HG02588 (cell line): ENCODE results near the gene ENTREP1.

Source experiments
- ATAC-seq: cut with Tn5 transposase; IDR thresholded peaks from one replicate; pipeline ENCODE4 v1.9.1; 2021; ENCODE audit warnings: mild to moderate bottlenecking, moderate library complexity; ENCODE audit not compliant: unreplicated experiment

The ENTREP1 gene

GRCh38 chr9:69319324-69320025 is 5.5 kb upstream of the ENTREP1 start:
- ATAC-seq, result no peak

DNA sequence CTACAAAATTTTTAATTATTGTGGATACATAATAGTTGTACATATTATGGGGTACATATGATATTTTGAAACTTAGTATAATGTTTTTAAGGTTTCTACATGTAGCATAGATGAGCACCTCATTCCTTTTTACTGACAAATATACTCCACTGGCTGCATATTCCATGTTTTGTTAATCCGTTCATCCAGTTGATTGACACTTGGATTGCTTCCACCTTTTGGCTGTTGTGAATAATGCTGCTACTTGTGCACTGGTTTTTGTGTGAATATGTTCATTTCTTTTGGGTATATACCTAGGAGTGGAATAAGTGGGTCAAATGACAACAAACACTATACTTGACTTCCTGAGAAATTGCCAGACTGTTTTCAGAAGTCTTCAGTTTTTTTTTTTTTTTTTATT is 2.8 kb upstream of the ENTREP1 start:
- no peak for ATAC-seq

DNA sequence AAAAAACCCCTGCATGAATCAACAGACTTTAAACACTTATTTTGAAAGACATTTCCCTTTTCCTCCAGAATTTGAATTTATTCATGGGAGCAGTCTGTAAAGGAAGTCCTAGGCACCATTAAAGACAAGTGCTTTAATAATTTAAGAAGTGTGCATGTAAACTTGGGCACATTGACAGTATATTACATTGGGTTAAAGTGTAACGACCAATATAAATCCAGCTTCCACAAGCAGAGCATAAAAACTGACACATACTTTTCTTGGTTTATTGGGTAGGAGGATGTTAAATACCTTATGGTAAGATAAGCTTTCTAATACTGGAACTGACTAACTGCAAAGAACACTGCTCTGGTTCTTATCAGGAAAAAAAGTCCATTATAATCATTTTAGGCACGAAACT is 1.2 kb upstream of the ENTREP1 start:
- no peak for ATAC-seq

- no peak for ATAC-seq
Measured at GRCh38 chr9:69325409-69326212, 596 bp downstream of the ENTREP1 start.

DNA sequence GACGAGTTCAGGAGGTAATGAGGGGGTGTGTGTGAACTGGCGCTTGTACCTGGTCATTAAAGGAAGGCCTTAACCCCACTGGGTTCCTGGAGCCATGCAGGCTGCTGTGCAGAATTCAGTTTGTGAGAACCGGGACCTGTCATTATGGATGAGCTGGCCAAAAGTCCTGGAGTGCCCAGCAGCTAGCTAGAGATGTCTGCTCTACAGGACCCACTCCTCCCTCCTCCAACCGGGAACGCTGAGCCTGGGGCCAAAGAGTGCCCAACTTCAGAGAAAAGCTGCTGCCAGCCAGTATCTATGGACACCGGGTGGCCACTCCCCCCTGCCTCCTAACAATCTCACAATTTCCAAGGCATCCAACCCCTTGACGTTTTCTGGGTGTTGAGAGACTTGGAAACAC is 1.2 kb downstream of the ENTREP1 start:
- ATAC-seq, result no peak

- no peak for ATAC-seq
Measured at GRCh38 chr9:69330580-69330979, 5.6 kb downstream of the ENTREP1 start.

- no peak for ATAC-seq
Measured at GRCh38 chr9:69331444-69331843, 6.4 kb downstream of the ENTREP1 start.

- no peak for ATAC-seq
Measured at GRCh38 chr9:69332067-69332685, 7.2 kb downstream of the ENTREP1 start.

- ATAC-seq, result no peak
Measured at GRCh38 chr9:69333716-69334115, 8.7 kb downstream of the ENTREP1 start.

- ATAC-seq, result no peak
Measured at GRCh38 chr9:69334317-69334716, 9.3 kb downstream of the ENTREP1 start.

DNA sequence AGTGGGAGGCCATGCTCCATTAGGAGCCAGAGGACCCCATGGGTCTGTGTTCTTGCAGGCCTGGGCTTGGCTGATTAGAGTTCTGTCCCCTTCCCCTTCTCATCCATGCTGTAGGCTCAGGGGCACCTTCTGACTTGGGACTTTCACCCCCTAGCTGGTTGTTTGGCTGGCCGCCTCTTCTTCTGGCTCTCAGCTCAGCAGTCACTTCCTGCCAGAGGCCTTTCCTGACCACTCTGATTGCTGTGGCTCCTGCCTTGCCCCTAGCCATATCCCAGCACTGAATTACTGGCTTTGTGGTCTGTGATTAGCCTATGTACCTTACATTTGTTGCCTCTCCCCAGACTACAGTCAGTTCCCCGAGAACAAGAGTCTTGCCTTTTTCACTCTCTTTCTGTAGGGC is 14.6 kb downstream of the ENTREP1 start:
- no peak for ATAC-seq

- no peak for ATAC-seq
Measured at GRCh38 chr9:69340631-69341030, 15.6 kb downstream of the ENTREP1 start.

GRCh38 chr9:69342769-69343168 is 17.8 kb downstream of the ENTREP1 start:
- ATAC-seq, result no peak

DNA sequence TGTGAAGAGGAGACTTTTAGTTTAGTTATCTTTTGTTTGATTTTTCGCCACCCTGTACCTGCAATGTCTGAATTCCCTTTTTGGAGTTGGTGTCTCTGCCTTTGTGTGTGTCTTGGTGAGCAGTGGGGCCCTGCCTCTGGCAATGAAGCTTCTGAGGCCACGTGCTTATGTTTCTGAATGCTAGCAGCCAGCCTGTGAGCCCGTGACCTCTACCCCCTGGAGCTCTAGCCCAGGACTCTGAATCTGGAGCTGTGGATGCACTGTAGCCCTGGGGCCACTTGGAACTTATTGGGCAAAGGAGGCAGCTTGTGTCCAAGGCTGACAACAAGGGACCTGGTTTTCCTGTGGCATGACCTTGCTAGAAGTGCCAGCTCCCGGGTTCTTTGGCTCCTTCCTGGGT is 19.4 kb downstream of the ENTREP1 start:
- ATAC-seq, result no peak

DNA sequence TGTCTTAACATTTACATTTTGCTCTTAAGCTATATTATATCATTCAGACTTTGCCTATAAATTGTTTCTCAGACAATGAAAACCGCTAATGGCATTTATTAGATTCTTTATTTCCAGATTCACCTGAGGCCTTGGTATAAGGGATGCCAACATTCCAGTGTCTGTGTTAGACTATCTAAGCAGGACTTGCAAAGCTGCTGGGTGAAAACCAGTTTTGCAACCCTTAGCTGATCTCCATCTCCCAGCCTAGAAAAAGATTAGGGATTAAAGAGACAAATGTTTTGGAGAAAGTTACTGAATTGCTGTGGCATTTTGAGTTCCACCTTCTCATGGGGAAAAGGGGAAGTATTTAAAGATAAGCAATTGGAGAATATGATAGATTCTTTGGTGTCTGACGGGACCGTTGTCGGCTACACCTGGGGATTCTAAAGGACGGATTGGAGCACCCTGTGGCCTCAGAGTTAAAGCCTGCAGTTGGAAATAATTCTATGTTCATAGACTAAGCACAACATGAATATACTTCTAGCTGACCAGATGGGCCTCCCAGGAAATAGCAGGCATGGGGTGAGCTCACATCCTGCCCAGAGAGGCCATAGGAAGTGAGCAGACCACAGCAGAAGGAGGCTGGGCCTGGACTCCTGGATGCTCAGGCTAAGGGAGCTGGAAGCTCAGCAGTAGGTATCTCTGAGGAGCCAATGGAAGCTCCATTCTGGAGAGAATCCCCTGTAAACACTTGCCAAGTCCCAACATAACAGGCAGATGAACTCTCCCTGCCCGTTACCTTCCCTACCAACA is 21.8 kb downstream of the ENTREP1 start:
- no peak for ATAC-seq

GRCh38 chr9:69347607-69348006 is 22.6 kb downstream of the ENTREP1 start:
- no peak for ATAC-seq

DNA sequence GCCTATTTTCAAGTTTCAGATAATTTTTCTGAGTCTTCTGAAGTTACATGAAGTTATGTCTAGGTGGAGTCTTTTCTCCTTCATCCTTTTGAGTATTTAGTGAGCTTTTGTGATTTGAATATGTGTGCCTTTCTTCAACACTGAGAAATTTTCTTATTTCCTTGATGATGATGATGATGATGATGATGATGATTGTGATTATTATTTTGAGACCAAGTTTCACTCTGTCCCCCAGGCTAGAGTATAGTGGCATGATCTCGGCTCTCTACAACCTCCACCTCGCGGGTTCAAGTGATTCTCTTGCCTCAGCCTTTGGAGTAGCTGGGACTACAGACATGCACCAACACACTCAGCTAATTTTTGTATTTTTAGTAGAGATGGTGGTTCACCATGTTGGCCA is 26.2 kb downstream of the ENTREP1 start:
- no peak for ATAC-seq

DNA sequence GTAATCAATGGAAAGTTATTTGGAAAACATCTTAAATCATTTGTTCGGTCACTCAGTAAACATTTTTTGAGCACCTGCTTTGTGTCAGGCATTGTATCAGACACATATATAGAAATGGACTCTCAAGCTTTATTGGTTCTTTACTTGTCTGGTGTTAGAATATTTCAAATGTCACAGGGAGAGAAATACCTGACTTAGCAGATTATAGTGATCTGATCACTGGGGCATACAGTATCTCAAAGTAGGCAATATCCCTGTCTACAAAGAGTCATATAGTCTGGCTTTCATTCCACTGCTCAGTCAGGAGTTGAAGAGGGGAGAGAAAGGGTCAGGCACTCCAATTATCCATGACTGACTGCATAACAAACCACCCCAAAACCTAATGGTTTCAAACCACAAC is 30.2 kb downstream of the ENTREP1 start:
- ATAC-seq, result no peak

- ATAC-seq, result no peak
Measured at GRCh38 chr9:69357030-69357775, 32.2 kb downstream of the ENTREP1 start.

GRCh38 chr9:69357821-69358220 is 32.8 kb downstream of the ENTREP1 start:
- no peak for ATAC-seq

DNA sequence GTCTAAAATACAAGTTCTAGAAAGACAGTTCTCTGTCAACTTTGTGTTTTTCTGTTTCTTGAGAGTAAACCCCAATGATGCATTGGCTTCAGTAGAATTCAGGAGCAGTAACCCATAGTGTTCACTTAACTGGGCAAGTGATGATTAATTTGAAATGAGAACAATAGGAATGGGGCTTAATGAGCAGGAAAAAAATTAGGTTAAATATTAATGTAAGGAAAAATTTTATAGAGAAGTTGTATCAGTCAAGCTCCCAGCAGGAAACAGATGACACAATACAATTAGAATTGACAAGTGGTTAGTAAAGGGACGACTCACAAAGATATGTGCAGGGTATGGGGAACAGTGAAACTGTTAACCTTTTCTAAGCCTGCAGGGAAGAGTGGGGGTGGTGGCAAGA is 38.2 kb downstream of the ENTREP1 start:
- no peak for ATAC-seq
